Caco-2 (cell line): ENCODE measurements around the gene TIMP2. TPM values are rescaled to one million over a fixed set of nuclear protein-coding genes. Genes with fewer than 3 reads are reported as not detected.
A peak's percentile ranks its signal among the peaks of the same experiment; 100 is the strongest.

ENCODE experiments used
- BruUV-seq: library from RNA; stranded (reverse); fragments of 400-500 nt; replicated peaks from 2 replicates; lab custom pipeline; 2021; lab: Mats Ljungman, UMichigan
- CTCF ChIA-PET: fragments of 300-600 bp; sonication (Branson Sonifier 250); formaldehyde crosslinking; loops from one replicate; lab custom pipeline; 2022; ENCODE audit warnings: antibody characterized with exemption; lab: Charles Lee
- POLR2A ChIA-PET: fragments of 300-600 bp; sonication (Branson Sonifier 250); formaldehyde crosslinking; loops from one replicate; lab custom pipeline; 2022; ENCODE audit warnings: antibody characterized with exemption; lab: Charles Lee
- DNase-seq, 2 experiments: peaks; one replicate each; pipeline versions ENCODE4 v3.0.0 to v3.0.0-alpha.2; 2020 to 2022
- H3K27me3 ChIP-seq: replicated peaks from 2 replicates; pipeline ENCODE4 v1.6.0; 2011; ENCODE audit warnings: low read length; ENCODE audit not compliant: control insufficient read depth, insufficient read depth
- H3K36me3 ChIP-seq: 2 replicates; pipeline ENCODE4 v1.5.1; 2011; ENCODE audit warnings: low read length; ENCODE audit not compliant: control insufficient read depth, insufficient read depth
- H3K4me1 ChIP-seq: fragments of 250-450 bp; sonication (Bioruptor Pico); 2 replicates; pipeline ENCODE4 v1.5.1; 2020; ENCODE audit warnings: mild to moderate bottlenecking
- H3K4me3 ChIP-seq: 2 replicates; pipeline ENCODE4 v1.5.1; 2011; ENCODE audit warnings: low read depth, mild to moderate bottlenecking, control low read depth, low read length
- H3K9me3 ChIP-seq: fragments of 250-450 bp; sonication (Bioruptor Pico); 2 replicates; pipeline ENCODE4 v1.5.1; 2020; ENCODE audit warnings: mild to moderate bottlenecking, moderate library complexity
- H3K27ac Mint-ChIP-seq: one replicate; pipeline ENCODE4 v1.8.0; 2022; ENCODE audit warnings: mixed read lengths; ENCODE audit not compliant: unreplicated experiment
- H3K27me3 Mint-ChIP-seq: one replicate; pipeline ENCODE4 v1.8.0; 2022; ENCODE audit warnings: mixed read lengths; ENCODE audit not compliant: insufficient read depth, unreplicated experiment
- H3K36me3 Mint-ChIP-seq: one replicate; pipeline ENCODE4 v1.8.0; 2022; ENCODE audit warnings: mild to moderate bottlenecking, mixed read lengths; ENCODE audit not compliant: insufficient read depth, unreplicated experiment
- H3K4me1 Mint-ChIP-seq: one replicate; pipeline ENCODE4 v1.8.0; 2022; ENCODE audit warnings: low read depth, mixed read lengths; ENCODE audit not compliant: unreplicated experiment
- H3K4me3 Mint-ChIP-seq: one replicate; pipeline ENCODE4 v1.8.0; 2022; ENCODE audit warnings: mild to moderate bottlenecking, moderate library complexity, mixed read lengths; ENCODE audit not compliant: unreplicated experiment
- H3K9me3 Mint-ChIP-seq: one replicate; pipeline ENCODE4 v1.8.0; 2022; ENCODE audit warnings: mixed read lengths; ENCODE audit not compliant: unreplicated experiment
- intact Hi-C: fragments of 100-400 bp; cut with micrococcal nuclease; formaldehyde crosslinking; loops from one replicate; pipeline ENCODE4 v1.10.0; 2022; ENCODE audit not compliant: unreplicated experiment
- total RNA-seq: library from RNA; stranded (reverse); gene quantifications from 2 replicates; pipeline ENCODE4 v1.2.3, GENCODE V29; 2022
- TF ChIP-seq, protein P1 (sequence below), 2 experiments: fragments of 200-600 bp in 1 of 2; IDR thresholded peaks; 1 replicate in 1 of 2; 2 replicates in 1 of 2; pipeline versions ENCODE4 v1.5.1 to v1.8.0; 2011 to 2022; ENCODE audit warnings: antibody characterized with exemption in 1 of 2, control low read depth in 1 of 2, inconsistent platforms in 1 of 2, low read depth in 1 of 2, low read length in 1 of 2, mild to moderate bottlenecking in 1 of 2, moderate library complexity in 1 of 2; ENCODE audit not compliant: insufficient read depth in 1 of 2, severe bottlenecking in 1 of 2, unreplicated experiment in 1 of 2

The TIMP2 gene
- total RNA-seq, 1 experiment from 2014 or later = 70.1 TPM

- Histone ChIP-seq H3K4me1 (peaks cover 19% of the 10 kb centered on the region), H3K9me3 (no peaks in the 10 kb centered on the region), H3K36me3 (no peaks in the 10 kb centered on the region), H3K4me3 (no peak overlapping the region), H3K27me3 (no peaks in the 10 kb centered on the region)
- POLR2A ChIA-PET = no interaction called here
- CTCF ChIA-PET = interaction anchor here (0.5 kb wide), 1 partner anchor 22 kb away, joined by 3 read pairs; no protein-coding TSS in a partner anchor
- Mint-ChIP-seq H3K27me3 (no peaks in the 10 kb centered on the region), H3K9me3 (no peaks in the 10 kb centered on the region), H3K4me3 (no peak overlapping the region), H3K27ac (peak overlapping the region; percentile 43), H3K36me3 (no peaks in the 10 kb centered on the region), H3K4me1 (peaks cover 19% of the 10 kb centered on the region)
- TF ChIP-seq, protein P1, sequence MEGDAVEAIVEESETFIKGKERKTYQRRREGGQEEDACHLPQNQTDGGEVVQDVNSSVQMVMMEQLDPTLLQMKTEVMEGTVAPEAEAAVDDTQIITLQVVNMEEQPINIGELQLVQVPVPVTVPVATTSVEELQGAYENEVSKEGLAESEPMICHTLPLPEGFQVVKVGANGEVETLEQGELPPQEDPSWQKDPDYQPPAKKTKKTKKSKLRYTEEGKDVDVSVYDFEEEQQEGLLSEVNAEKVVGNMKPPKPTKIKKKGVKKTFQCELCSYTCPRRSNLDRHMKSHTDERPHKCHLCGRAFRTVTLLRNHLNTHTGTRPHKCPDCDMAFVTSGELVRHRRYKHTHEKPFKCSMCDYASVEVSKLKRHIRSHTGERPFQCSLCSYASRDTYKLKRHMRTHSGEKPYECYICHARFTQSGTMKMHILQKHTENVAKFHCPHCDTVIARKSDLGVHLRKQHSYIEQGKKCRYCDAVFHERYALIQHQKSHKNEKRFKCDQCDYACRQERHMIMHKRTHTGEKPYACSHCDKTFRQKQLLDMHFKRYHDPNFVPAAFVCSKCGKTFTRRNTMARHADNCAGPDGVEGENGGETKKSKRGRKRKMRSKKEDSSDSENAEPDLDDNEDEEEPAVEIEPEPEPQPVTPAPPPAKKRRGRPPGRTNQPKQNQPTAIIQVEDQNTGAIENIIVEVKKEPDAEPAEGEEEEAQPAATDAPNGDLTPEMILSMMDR (IDR thresholded peaks at IDR 0.05; ENCODE audit: insufficient read depth in 1 of 2, low read depth in 1 of 2, low read length in 1 of 2, severe bottlenecking in 1 of 2, unreplicated experiment in 1 of 2) = no peak
- intact Hi-C loops = no loop called here
- DNase-seq = peak in 1 of 2 experiments; percentile 24
- BruUV-seq = no TSS peak
These were observed 8.1 kb upstream of the TIMP2 start for GRCh38 chr17:78933025-78933958.

GRCh38 chr17:78929908-78930775 lies 5.0 kb upstream of the TIMP2 start:
- TF ChIP-seq, protein P1 (IDR thresholded peaks at IDR 0.05; ENCODE audit: insufficient read depth in 1 of 2, low read depth in 1 of 2, low read length in 1 of 2, severe bottlenecking in 1 of 2, unreplicated experiment in 1 of 2) = no peak
- Mint-ChIP-seq H3K4me1 (peaks cover 24% of the 10 kb centered on the region), H3K4me3 (no peak overlapping the region), H3K27ac (no peak overlapping the region), H3K27me3 (peaks cover 3% of the 10 kb centered on the region), H3K9me3 (no peaks in the 10 kb centered on the region), H3K36me3 (no peaks in the 10 kb centered on the region)
- CTCF ChIA-PET = no interaction called here
- Histone ChIP-seq H3K9me3 (no peaks in the 10 kb centered on the region), H3K4me3 (no peak overlapping the region), H3K36me3 (no peaks in the 10 kb centered on the region), H3K27me3 (no peaks in the 10 kb centered on the region), H3K4me1 (peaks cover 22% of the 10 kb centered on the region)
- POLR2A ChIA-PET = no interaction called here
- no peak for DNase-seq
- intact Hi-C loops = no loop called here
- no TSS peak for BruUV-seq
